Mammary epithelial cell (primary cell): ENCODE data around the gene GUCY2D.

Experiments
- CTCF ChIP-seq, 2 donors: IDR thresholded peaks in 1 of 2; conservative IDR thresholded peaks in 1 of 2; 2 replicates each; pipeline ENCODE4 v1.5.1; 2011 to 2012; ENCODE audit warnings: inconsistent platforms in 2 of 2, low read length in 2 of 2, mild to moderate bottlenecking in 2 of 2, control low read depth in 1 of 2, low read depth in 1 of 2; ENCODE audit not compliant: insufficient read depth in 1 of 2; ENCODE audit errors: extremely low read depth in 1 of 2
- EZH2 ChIP-seq: IDR thresholded peaks from 2 replicates; pipeline ENCODE4 v1.6.1; 2012; ENCODE audit warnings: low read length, inconsistent platforms, borderline replicate concordance

- TF ChIP-seq CTCF (conservative IDR thresholded peaks at IDR 0.05 in 1 of 2, IDR thresholded peaks at IDR 0.05 in 1 of 2; ENCODE audit: extremely low read depth in 1 of 2, insufficient read depth in 1 of 2, low read depth in 1 of 2, low read length in 2 of 2) = no peak
- no peak for TF ChIP-seq EZH2
These were observed 54.0 kb downstream of the GUCY2D start for GRCh38 chr17:8056232-8056975.
